ENCODE measurements around the gene HIGD1A. TPM values are rescaled to one million over a fixed set of nuclear protein-coding genes. Genes with fewer than 3 reads are reported as not detected.

The HIGD1A gene
- polyA plus RNA-seq, 1 donor (not counting 4 experiments of a cell fraction or from before 2014, with no cell fraction given) = 443 TPM

DNA sequence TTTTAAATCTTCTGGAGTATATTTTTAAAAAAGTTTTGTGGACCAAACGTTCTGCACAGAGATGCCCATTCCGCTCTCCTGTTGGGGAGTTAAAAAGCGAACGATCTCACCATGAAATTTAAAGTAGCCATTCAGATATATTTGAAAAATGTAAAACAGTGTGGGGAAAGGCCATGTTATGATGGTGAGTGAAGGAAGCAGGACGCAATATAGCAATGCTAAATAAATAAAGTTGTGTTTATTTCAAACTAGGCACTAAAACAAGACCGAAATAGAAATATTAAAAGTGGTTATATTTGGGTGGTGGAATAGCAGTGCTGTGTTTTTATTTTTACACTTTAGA, 30.9 kb downstream of the HIGD1A start:
- TF ChIP-seq, protein P1, sequence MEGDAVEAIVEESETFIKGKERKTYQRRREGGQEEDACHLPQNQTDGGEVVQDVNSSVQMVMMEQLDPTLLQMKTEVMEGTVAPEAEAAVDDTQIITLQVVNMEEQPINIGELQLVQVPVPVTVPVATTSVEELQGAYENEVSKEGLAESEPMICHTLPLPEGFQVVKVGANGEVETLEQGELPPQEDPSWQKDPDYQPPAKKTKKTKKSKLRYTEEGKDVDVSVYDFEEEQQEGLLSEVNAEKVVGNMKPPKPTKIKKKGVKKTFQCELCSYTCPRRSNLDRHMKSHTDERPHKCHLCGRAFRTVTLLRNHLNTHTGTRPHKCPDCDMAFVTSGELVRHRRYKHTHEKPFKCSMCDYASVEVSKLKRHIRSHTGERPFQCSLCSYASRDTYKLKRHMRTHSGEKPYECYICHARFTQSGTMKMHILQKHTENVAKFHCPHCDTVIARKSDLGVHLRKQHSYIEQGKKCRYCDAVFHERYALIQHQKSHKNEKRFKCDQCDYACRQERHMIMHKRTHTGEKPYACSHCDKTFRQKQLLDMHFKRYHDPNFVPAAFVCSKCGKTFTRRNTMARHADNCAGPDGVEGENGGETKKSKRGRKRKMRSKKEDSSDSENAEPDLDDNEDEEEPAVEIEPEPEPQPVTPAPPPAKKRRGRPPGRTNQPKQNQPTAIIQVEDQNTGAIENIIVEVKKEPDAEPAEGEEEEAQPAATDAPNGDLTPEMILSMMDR (optimal IDR thresholded peaks at IDR 0.05 in 1 of 3, IDR thresholded peaks at IDR 0.05 in 1 of 3, conservative IDR thresholded peaks at IDR 0.05 in 1 of 3; ENCODE audit: extremely low read depth in 1 of 3, insufficient read depth in 2 of 3, low read length in 3 of 3) = no peak
- TF ChIP-seq EZH2 (IDR thresholded peaks at IDR 0.05; ENCODE audit: low read length) = no peak
- no peaks in the 10 kb centered on the region for H3K36me3 ChIP-seq (ENCODE audit: control insufficient read depth in 2 of 2, extremely low read depth in 1 of 2, insufficient read depth in 2 of 2, low read length in 2 of 2)
- dilution Hi-C loops (cut with MboI; ENCODE audit: extremely low pct_ligation_motif_present, low sequenced_read_pairs) = no loop called here
- FAIRE-seq (no peak), DNase-seq (ENCODE audit: low read depth, low spot score) (no peak)
- H4K20me1 ChIP-seq (ENCODE audit: control insufficient read depth, extremely low read depth, insufficient read depth, low read length) = no peaks in the 10 kb centered on the region
- peak overlapping the region; percentile 18 for H3K9ac ChIP-seq (ENCODE audit: control insufficient read depth, extremely low read depth, insufficient read depth, low read length)
- peak overlapping the region; percentile 13 to 62 (median 61) for H3K4me3 ChIP-seq (ENCODE audit: control insufficient read depth in 2 of 3, extremely low read depth in 1 of 3, insufficient read depth in 2 of 3, low read depth in 1 of 3, low read length in 3 of 3)
- H3K27me3 ChIP-seq (ENCODE audit: control insufficient read depth, extremely low read depth, insufficient read depth, low read length) = no peaks in the 10 kb centered on the region
- H3K4me2 ChIP-seq (ENCODE audit: control insufficient read depth, extremely low read depth, insufficient read depth, low read depth, low read length) = peak overlapping the region; percentile 69
- no peak overlapping the region for H3K27ac ChIP-seq (ENCODE audit: control insufficient read depth, insufficient read depth, low read length)
- H3K4me1 ChIP-seq (ENCODE audit: control insufficient read depth, extremely low read depth, insufficient read depth, low read length) = peaks cover 3% of the 10 kb centered on the region
- H3K79me2 ChIP-seq (ENCODE audit: control insufficient read depth, insufficient read depth, low read length) = no peaks in the 10 kb centered on the region
- no peaks in the 10 kb centered on the region for H3K9me1 ChIP-seq (ENCODE audit: control insufficient read depth, extremely low read depth, insufficient read depth, low read length)
- no peaks in the 10 kb centered on the region for H3K9me3 ChIP-seq (ENCODE audit: control insufficient read depth, low read depth, low read length)
- no peak overlapping the region for H2AFZ ChIP-seq (ENCODE audit: control insufficient read depth, low read length)

DNA sequence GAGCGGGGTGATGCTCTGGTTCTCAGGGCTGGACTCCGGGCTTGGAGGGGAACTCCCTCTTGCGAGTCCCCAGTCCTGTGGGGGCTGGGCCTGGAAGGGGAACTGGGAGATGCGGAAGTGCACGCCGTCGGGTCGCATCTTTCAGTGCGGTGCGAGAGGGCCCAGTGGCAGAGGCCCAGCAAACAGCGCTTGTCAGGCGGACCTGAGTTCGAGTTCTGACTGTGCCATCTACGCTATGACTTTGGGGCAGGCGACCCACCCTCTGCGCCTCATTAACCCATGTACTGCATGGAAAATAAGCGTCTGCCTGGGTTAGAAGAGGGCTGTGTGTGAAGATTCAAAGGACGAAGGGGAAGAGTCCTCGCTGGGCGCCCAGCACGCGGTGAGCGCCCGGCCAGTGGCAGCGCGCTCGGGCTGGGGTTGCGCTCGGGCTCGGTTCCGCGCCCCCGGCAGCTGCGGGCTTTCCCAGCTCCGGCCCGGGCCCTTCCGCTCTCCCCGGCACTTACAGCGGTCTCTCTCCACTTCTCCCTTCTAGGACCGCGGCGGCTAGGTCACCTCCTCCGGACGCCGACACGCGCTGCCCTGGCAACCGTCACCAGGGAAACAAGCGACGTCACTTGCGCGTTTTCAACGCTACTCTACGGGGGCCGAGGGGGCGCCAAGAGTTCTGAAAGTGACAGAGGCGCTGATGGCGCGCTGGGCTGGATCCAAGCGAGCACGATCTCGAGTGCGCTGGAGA, 31.5 kb downstream of the HIGD1A start, which contains the start of gene CCDC13:
Gene CCDC13 (minus strand): TSS at position 584 of the 739 bp plus-strand sequence. CDS start 14,908 bp downstream, outside the sequence.
- Histone ChIP-seq H3K9me3 (ENCODE audit: control insufficient read depth, low read depth, low read length) (no peaks in the 10 kb centered on the region), H3K4me2 (ENCODE audit: control insufficient read depth, extremely low read depth, insufficient read depth, low read depth, low read length) (peak within 1 kb of the TSS; percentile 69), H3K27ac (ENCODE audit: control insufficient read depth, insufficient read depth, low read length) (no peak within 1 kb of the TSS), H3K36me3 (ENCODE audit: control insufficient read depth in 2 of 2, extremely low read depth in 1 of 2, insufficient read depth in 2 of 2, low read length in 2 of 2) (no peaks in the 10 kb centered on the region), H3K27me3 (ENCODE audit: control insufficient read depth, extremely low read depth, insufficient read depth, low read length) (no peaks in the 10 kb centered on the region), H3K4me1 (ENCODE audit: control insufficient read depth, extremely low read depth, insufficient read depth, low read length) (peaks cover 3% of the 10 kb centered on the region), H4K20me1 (ENCODE audit: control insufficient read depth, extremely low read depth, insufficient read depth, low read length) (no peaks in the 10 kb centered on the region), H2AFZ (ENCODE audit: control insufficient read depth, low read length) (no peak within 1 kb of the TSS), H3K9ac (ENCODE audit: control insufficient read depth, extremely low read depth, insufficient read depth, low read length) (peak within 1 kb of the TSS; percentile 43), H3K4me3 (ENCODE audit: control insufficient read depth in 2 of 3, extremely low read depth in 1 of 3, insufficient read depth in 2 of 3, low read depth in 1 of 3, low read length in 3 of 3) (peak within 1 kb of the TSS; percentile 13 to 62 (median 61)), H3K9me1 (ENCODE audit: control insufficient read depth, extremely low read depth, insufficient read depth, low read length) (no peaks in the 10 kb centered on the region), H3K79me2 (ENCODE audit: control insufficient read depth, insufficient read depth, low read length) (no peaks in the 10 kb centered on the region)
- FAIRE-seq = no peak
- no peak for TF ChIP-seq EZH2 (IDR thresholded peaks at IDR 0.05; ENCODE audit: low read length)
- TF ChIP-seq, protein P1 (optimal IDR thresholded peaks at IDR 0.05 in 1 of 3, IDR thresholded peaks at IDR 0.05 in 1 of 3, conservative IDR thresholded peaks at IDR 0.05 in 1 of 3; ENCODE audit: extremely low read depth in 1 of 3, insufficient read depth in 2 of 3, low read length in 3 of 3) = no peak
- DNase-seq (ENCODE audit: low read depth, low spot score) = no peak
- dilution Hi-C loops (cut with MboI; ENCODE audit: extremely low pct_ligation_motif_present, low sequenced_read_pairs) = no loop called here
